OCI-LY1 (cell line): ENCODE measurements around the gene KRTAP12-2.

ENCODE experiments used
- CTCF ChIP-seq: fragments of 200-600 bp; sonication (generic), shearing (Covaris generic); IDR thresholded peaks from 2 replicates; pipeline ENCODE4 v1.5.1; 2017; ENCODE audit warnings: mild to moderate bottlenecking, antibody characterized with exemption, low read length, moderate library complexity, mixed read lengths
- EZH2 ChIP-seq: fragments of 200-600 bp; sonication (generic), shearing (Covaris generic); IDR thresholded peaks from 2 replicates; pipeline ENCODE4 v1.8.0; 2017; ENCODE audit warnings: borderline replicate concordance, mixed run types, mild to moderate bottlenecking, antibody characterized with exemption, low read length, moderate library complexity, mixed read lengths

- TF ChIP-seq CTCF: no peak
- TF ChIP-seq EZH2: no peak
These were observed 8.8 kb downstream of the KRTAP12-2 start, which contains the start of gene KRTAP12-3 for GRCh38 chr21:44657635-44658540.
